Astrocyte (in vitro differentiated cells and primary cell): ENCODE data around the gene GPER1. TPM values are rescaled to one million over a fixed set of nuclear protein-coding genes. Genes with fewer than 3 reads are reported as not detected.
A peak's percentile ranks its signal among the peaks of the same experiment; 100 is the strongest.

Source experiments
- DNase-seq: peaks from one replicate; pipeline ENCODE4 v3.0.0-alpha.2; 2010; ENCODE audit warnings: low read depth
- FAIRE-seq: peaks from 2 replicates; lab custom pipeline; 2011; peaks lifted over from hg19 to GRCh38; lab: Jason Lieb, UNC
- H2AFZ ChIP-seq: 2 replicates; pipeline ENCODE4 v1.6.0; 2012; ENCODE audit warnings: low read depth, low read length, inconsistent platforms
- H3K27ac ChIP-seq: 2 replicates; pipeline ENCODE4 v1.5.1; 2011; ENCODE audit warnings: low read depth, low read length, inconsistent platforms
- H3K27me3 ChIP-seq: 2 replicates; pipeline ENCODE4 v1.6.0; 2011; ENCODE audit warnings: low read length, inconsistent platforms; ENCODE audit not compliant: insufficient read depth
- H3K36me3 ChIP-seq: 2 replicates; pipeline ENCODE4 v1.5.1; 2011; ENCODE audit warnings: low read length, inconsistent platforms; ENCODE audit not compliant: insufficient read depth
- H3K4me1 ChIP-seq: 2 replicates; pipeline ENCODE4 v1.5.1; 2011; ENCODE audit warnings: low read length, inconsistent platforms; ENCODE audit not compliant: insufficient read depth
- H3K4me2 ChIP-seq: 2 replicates; pipeline ENCODE4 v1.6.0; 2012; ENCODE audit warnings: low read length, inconsistent platforms
- H3K4me3 ChIP-seq: 2 replicates; pipeline ENCODE4 v1.5.1; 2011; ENCODE audit warnings: low read depth, mild to moderate bottlenecking, low read length, inconsistent platforms; ENCODE audit not compliant: insufficient read depth
- H3K79me2 ChIP-seq: 2 replicates; pipeline ENCODE4 v1.6.0; 2012; ENCODE audit warnings: mild to moderate bottlenecking, low read length, inconsistent platforms; ENCODE audit not compliant: insufficient read depth
- H3K9ac ChIP-seq: 2 replicates; pipeline ENCODE4 v1.6.0; 2012; ENCODE audit warnings: mild to moderate bottlenecking, low read length, inconsistent platforms
- H3K9me3 ChIP-seq: 2 replicates; pipeline ENCODE4 v1.5.1; 2012; ENCODE audit warnings: low read depth, mild to moderate bottlenecking, low read length, inconsistent platforms; ENCODE audit not compliant: insufficient read depth
- H4K20me1 ChIP-seq: 2 replicates; pipeline ENCODE4 v1.6.0; 2012; ENCODE audit warnings: low read length, inconsistent platforms; ENCODE audit not compliant: insufficient read depth
- H3K27ac Mint-ChIP-seq: one replicate; pipeline ENCODE4 v1.8.0; 2021; ENCODE audit warnings: mild to moderate bottlenecking, mixed read lengths; ENCODE audit not compliant: unreplicated experiment
- H3K27me3 Mint-ChIP-seq: one replicate; pipeline ENCODE4 v1.8.0; 2021; ENCODE audit warnings: low read depth, mixed read lengths; ENCODE audit not compliant: unreplicated experiment
- H3K36me3 Mint-ChIP-seq: one replicate; pipeline ENCODE4 v1.8.0; 2021; ENCODE audit warnings: low read depth, mixed read lengths; ENCODE audit not compliant: unreplicated experiment
- H3K4me1 Mint-ChIP-seq: one replicate; pipeline ENCODE4 v1.8.0; 2021; ENCODE audit warnings: low read depth, mixed read lengths; ENCODE audit not compliant: unreplicated experiment
- H3K4me3 Mint-ChIP-seq: one replicate; pipeline ENCODE4 v1.8.0; 2021; ENCODE audit warnings: mild to moderate bottlenecking, moderate library complexity, mixed read lengths; ENCODE audit not compliant: unreplicated experiment
- H3K9me3 Mint-ChIP-seq: one replicate; pipeline ENCODE4 v1.8.0; 2021; ENCODE audit warnings: mild to moderate bottlenecking, mixed read lengths; ENCODE audit not compliant: unreplicated experiment
- EZH2 ChIP-seq: IDR thresholded peaks from 2 replicates; pipeline ENCODE4 v1.6.1; 2012; ENCODE audit warnings: mild to moderate bottlenecking, low read length, inconsistent platforms; ENCODE audit not compliant: insufficient read depth
- total RNA-seq: library from RNA; stranded (reverse); gene quantifications from 2 replicates; pipeline ENCODE4 v1.2.1, GENCODE V29; 2021
- TF ChIP-seq, protein P1 (sequence below): IDR thresholded peaks from 2 replicates; pipeline ENCODE4 v1.5.1; 2011; ENCODE audit warnings: low read depth, mild to moderate bottlenecking, inconsistent platforms, low read length, moderate library complexity; ENCODE audit not compliant: insufficient read depth

The GPER1 gene
- total RNA-seq, 1 donor from 2014 or later, result 17.4 TPM

- H3K9me3 ChIP-seq, result no peaks in the 10 kb centered on the region
- peaks cover 5% of the 10 kb centered on the region for H3K36me3 ChIP-seq
- H3K27ac ChIP-seq, result no peak overlapping the region
- peaks cover 24% of the 10 kb centered on the region for H3K79me2 ChIP-seq
- H3K4me1 ChIP-seq, result peaks cover 20% of the 10 kb centered on the region
- DNase-seq, result no peak
- Mint-ChIP-seq H3K27ac (no peak overlapping the region), H3K36me3 (peaks cover 11% of the 10 kb centered on the region), H3K9me3 (no peaks in the 10 kb centered on the region), H3K27me3 (no peaks in the 10 kb centered on the region), H3K4me1 (peaks cover 14% of the 10 kb centered on the region), H3K4me3 (peak overlapping the region; percentile 34)
- no peak overlapping the region for H3K4me2 ChIP-seq
- H2AFZ ChIP-seq, result no peak overlapping the region
- H4K20me1 ChIP-seq, result peaks cover 38% of the 10 kb centered on the region
- no peak overlapping the region for H3K9ac ChIP-seq
- H3K4me3 ChIP-seq, result no peak overlapping the region
- no peak for TF ChIP-seq EZH2
- FAIRE-seq, result no peak
- no peaks in the 10 kb centered on the region for H3K27me3 ChIP-seq
Observed at GRCh38 chr7:1124816-1125602, 37.1 kb downstream of the GPER1 start.

- Histone ChIP-seq H3K9me3 (no peaks in the 10 kb centered on the region), H3K27me3 (no peaks in the 10 kb centered on the region), H2AFZ (no peak overlapping the region), H3K4me1 (peaks cover 20% of the 10 kb centered on the region), H3K9ac (no peak overlapping the region), H3K4me2 (no peak overlapping the region), H3K79me2 (peaks cover 24% of the 10 kb centered on the region), H4K20me1 (peaks cover 34% of the 10 kb centered on the region), H3K36me3 (peaks cover 5% of the 10 kb centered on the region), H3K4me3 (no peak overlapping the region), H3K27ac (no peak overlapping the region)
- no peak for TF ChIP-seq EZH2
- TF ChIP-seq, protein P1, sequence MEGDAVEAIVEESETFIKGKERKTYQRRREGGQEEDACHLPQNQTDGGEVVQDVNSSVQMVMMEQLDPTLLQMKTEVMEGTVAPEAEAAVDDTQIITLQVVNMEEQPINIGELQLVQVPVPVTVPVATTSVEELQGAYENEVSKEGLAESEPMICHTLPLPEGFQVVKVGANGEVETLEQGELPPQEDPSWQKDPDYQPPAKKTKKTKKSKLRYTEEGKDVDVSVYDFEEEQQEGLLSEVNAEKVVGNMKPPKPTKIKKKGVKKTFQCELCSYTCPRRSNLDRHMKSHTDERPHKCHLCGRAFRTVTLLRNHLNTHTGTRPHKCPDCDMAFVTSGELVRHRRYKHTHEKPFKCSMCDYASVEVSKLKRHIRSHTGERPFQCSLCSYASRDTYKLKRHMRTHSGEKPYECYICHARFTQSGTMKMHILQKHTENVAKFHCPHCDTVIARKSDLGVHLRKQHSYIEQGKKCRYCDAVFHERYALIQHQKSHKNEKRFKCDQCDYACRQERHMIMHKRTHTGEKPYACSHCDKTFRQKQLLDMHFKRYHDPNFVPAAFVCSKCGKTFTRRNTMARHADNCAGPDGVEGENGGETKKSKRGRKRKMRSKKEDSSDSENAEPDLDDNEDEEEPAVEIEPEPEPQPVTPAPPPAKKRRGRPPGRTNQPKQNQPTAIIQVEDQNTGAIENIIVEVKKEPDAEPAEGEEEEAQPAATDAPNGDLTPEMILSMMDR, result no peak
- Mint-ChIP-seq H3K4me1 (peaks cover 13% of the 10 kb centered on the region), H3K9me3 (no peaks in the 10 kb centered on the region), H3K36me3 (peaks cover 11% of the 10 kb centered on the region), H3K4me3 (no peak overlapping the region), H3K27me3 (no peaks in the 10 kb centered on the region), H3K27ac (no peak overlapping the region)
- DNase-seq (no peak), FAIRE-seq (no peak)
Observed at GRCh38 chr7:1125603-1125969, 37.7 kb downstream of the GPER1 start.

- DNase-seq (no peak), FAIRE-seq (no peak)
- Mint-ChIP-seq H3K27me3 (no peaks in the 10 kb centered on the region), H3K36me3 (peaks cover 13% of the 10 kb centered on the region), H3K9me3 (no peaks in the 10 kb centered on the region), H3K4me3 (no peak overlapping the region), H3K27ac (no peak overlapping the region), H3K4me1 (peaks cover 5% of the 10 kb centered on the region)
- H3K4me3 ChIP-seq, result no peak overlapping the region
- no peak overlapping the region for H3K27ac ChIP-seq
- no peaks in the 10 kb centered on the region for H3K9me3 ChIP-seq
- TF ChIP-seq EZH2, result no peak
- TF ChIP-seq, protein P1, result no peak
- H2AFZ ChIP-seq, result no peak overlapping the region
- peaks cover 27% of the 10 kb centered on the region for H4K20me1 ChIP-seq
- no peaks in the 10 kb centered on the region for H3K27me3 ChIP-seq
- H3K36me3 ChIP-seq, result peaks cover 5% of the 10 kb centered on the region
- no peak overlapping the region for H3K4me2 ChIP-seq
- no peak overlapping the region for H3K9ac ChIP-seq
- H3K4me1 ChIP-seq, result peaks cover 20% of the 10 kb centered on the region
- peaks cover 16% of the 10 kb centered on the region for H3K79me2 ChIP-seq
Observed at GRCh38 chr7:1127001-1127400, 39.1 kb downstream of the GPER1 start.
